Measurements from ENCODE around the gene SPIN2B. TPM values are rescaled to one million over a fixed set of nuclear protein-coding genes. Genes with fewer than 3 reads are reported as not detected.
"Not testable (repeated sequence)": the region's sequence is repeated elsewhere in the genome, so short reads cannot be mapped to it uniquely, and the experiment has no call there.

SPIN2B gene
- total RNA-seq, 3 donors from 2014 or later, result 7.3 to 10.8 (median 10.6) TPM

DNA sequence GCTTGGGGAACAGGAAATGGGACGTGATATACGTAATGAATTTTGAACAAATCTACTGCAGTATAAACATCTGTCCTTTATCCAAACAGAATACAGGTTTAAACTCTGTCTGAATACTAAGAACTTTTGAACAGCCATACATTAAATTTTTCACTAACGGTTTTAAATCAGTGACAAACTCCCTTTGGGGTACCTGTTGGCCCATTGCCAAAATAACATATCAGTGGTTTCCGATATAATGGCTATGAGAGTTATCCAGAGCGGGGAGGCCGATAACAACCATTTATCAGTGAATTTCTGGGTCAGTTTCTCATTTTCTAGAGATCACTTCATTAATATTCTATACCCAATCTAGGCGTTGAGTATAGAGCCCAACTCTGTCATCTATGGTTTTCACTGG lies 10.7 kb upstream of the SPIN2B start:
- intact Hi-C loops (cut with DNase I; ENCODE audit: low total_unique reads), result no loop called here
- Histone ChIP-seq H3K4me3 (no peak overlapping the region), H3K27ac (no peak overlapping the region), H3K9me3 (no peaks in the 10 kb centered on the region), H3K27me3 (peaks cover 0 to 6% of the 10 kb centered on the region in 2 donors), H3K36me3 (no peaks in the 10 kb centered on the region), H3K4me1 (no peaks in the 10 kb centered on the region)
- DNase-seq (ENCODE audit: low spot score in 2 of 2), result no peak
- TF ChIP-seq, protein P1, sequence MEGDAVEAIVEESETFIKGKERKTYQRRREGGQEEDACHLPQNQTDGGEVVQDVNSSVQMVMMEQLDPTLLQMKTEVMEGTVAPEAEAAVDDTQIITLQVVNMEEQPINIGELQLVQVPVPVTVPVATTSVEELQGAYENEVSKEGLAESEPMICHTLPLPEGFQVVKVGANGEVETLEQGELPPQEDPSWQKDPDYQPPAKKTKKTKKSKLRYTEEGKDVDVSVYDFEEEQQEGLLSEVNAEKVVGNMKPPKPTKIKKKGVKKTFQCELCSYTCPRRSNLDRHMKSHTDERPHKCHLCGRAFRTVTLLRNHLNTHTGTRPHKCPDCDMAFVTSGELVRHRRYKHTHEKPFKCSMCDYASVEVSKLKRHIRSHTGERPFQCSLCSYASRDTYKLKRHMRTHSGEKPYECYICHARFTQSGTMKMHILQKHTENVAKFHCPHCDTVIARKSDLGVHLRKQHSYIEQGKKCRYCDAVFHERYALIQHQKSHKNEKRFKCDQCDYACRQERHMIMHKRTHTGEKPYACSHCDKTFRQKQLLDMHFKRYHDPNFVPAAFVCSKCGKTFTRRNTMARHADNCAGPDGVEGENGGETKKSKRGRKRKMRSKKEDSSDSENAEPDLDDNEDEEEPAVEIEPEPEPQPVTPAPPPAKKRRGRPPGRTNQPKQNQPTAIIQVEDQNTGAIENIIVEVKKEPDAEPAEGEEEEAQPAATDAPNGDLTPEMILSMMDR (IDR thresholded peaks at IDR 0.05), result no peak
- TF ChIP-seq POLR2AphosphoS5 (IDR thresholded peaks at IDR 0.05), result no peak
- TF ChIP-seq POLR2A (IDR thresholded peaks at IDR 0.05), result no peak

DNA sequence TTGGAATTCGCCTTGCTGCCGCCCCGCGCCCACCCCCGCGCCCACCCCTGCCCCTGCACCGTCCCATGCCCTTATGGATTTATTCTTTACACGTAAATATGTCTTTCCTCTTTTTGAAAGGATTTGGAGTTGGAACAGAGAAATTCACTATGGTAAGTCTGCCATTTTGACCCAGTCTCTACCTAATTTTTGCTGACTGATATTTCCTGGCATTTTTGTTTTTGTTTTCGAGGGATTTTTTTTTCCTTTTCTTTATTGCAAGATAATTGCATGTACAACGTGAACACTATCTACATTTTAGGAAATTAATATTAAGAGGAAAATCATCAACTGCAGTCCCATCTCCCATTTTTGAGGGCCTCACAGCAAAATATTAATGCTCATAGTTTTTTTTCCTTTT lies 468 bp upstream of the SPIN2B start:
- peak overlapping the region; percentile 52 to 69 (median 56) for H3K4me3 ChIP-seq
- H3K27me3 ChIP-seq, result peaks cover 0 to 10% of the 10 kb centered on the region in 2 donors
- H3K27ac ChIP-seq, result peak overlapping the region; percentile 46 to 80
- DNase-seq (ENCODE audit: low spot score in 2 of 2), result no peak
- TF ChIP-seq POLR2A (IDR thresholded peaks at IDR 0.05) (no peak), POLR2AphosphoS5 (IDR thresholded peaks at IDR 0.05) (no peak)
- TF ChIP-seq, protein P1 (IDR thresholded peaks at IDR 0.05), result no peak
- no peaks in the 10 kb centered on the region for H3K4me1 ChIP-seq
- H3K9me3 ChIP-seq, result no peaks in the 10 kb centered on the region
- H3K36me3 ChIP-seq, result no peaks in the 10 kb centered on the region
- intact Hi-C loops (cut with DNase I; ENCODE audit: low total_unique reads), result no loop called here

DNA sequence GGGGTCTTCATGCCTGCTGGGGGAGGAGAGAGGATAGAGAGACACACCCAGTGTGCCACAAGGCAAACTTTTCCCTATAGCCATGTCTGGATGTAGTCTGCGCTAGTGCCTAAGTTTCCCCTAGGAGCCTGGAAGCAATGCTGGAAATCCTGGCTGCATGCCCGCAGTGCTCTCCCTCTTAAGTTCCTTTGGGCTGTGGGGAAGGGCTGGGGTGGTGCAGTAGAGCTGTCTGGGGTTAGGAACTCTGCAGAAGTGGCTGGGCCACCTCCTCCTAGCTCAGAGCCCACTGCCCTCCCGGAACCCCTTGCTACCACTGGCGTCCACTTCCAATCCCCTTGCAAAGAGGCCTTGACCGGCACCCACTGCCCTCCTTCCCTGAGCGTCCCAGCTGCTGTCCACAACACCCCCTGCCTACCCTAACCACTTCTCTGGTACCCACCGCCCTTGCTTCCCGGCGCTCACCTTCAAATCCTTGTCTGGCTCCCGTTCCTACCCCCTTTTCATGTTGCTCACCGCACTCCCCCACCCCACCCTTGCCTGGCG lies 658 bp downstream of the SPIN2B start:
- H3K27me3 ChIP-seq; H3K36me3 ChIP-seq; H3K4me1 ChIP-seq; DNase-seq (ENCODE audit: low spot score in 2 of 2); H3K9me3 ChIP-seq; intact Hi-C loops (cut with DNase I; ENCODE audit: low total_unique reads): not testable (repeated sequence)
- peak overlapping the region; percentile 46 to 80 for H3K27ac ChIP-seq
- peak overlapping the region; percentile 52 to 69 (median 56) for H3K4me3 ChIP-seq

DNA sequence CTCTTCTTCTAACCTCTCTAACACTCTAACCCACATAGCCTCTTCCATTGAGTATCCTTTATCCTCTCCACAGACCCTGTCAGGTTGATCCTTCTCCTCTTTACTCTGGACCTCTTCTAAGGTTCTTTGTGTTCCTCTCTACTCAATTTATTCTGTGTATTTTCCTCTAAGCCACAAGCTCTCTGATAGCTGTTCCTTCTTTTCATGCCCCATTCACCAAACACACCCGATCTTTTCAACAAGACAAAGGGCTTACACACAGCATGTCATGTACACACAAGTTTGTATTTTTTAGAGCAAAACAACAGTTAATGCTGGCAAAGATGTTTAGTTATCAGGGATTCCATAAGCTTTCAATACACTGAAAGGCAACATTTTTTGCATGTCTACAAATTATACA lies 1.9 kb downstream of the SPIN2B start:
- TF ChIP-seq POLR2A (IDR thresholded peaks at IDR 0.05), result no peak
- no peak for TF ChIP-seq POLR2AphosphoS5 (IDR thresholded peaks at IDR 0.05)
- TF ChIP-seq, protein P1 (IDR thresholded peaks at IDR 0.05), result no peak
- Histone ChIP-seq H3K36me3 (no peaks in the 10 kb centered on the region), H3K9me3 (no peaks in the 10 kb centered on the region)

DNA sequence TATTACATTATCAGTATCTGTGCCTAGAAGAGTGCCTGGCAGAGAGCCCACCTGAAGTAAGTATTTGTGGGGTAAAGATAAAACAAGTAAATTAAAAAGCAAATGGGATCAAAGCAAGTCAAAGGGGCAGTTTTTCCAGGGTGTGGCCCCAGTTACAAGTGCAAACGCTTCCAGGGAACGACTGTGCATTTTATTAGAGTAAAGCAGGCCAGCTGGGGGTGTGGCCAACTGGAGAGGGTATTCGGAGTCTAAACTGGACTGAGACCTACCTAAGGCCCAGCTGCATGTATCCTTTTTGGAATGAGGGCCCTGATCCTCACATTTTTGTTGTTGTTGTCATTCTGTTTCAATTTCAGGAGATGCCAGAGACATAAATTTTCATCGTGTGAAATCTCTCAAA lies 3.8 kb downstream of the SPIN2B start:
- DNase-seq (ENCODE audit: low spot score in 2 of 2); intact Hi-C loops (cut with DNase I; ENCODE audit: low total_unique reads); H3K4me3 ChIP-seq; H3K27ac ChIP-seq; H3K36me3 ChIP-seq; H3K9me3 ChIP-seq; H3K4me1 ChIP-seq; H3K27me3 ChIP-seq: not testable (repeated sequence)

More for the DNA sequence above, 1.9 kb downstream of the SPIN2B start:
- no peak overlapping the region for H3K27ac ChIP-seq
- H3K27me3 ChIP-seq, result no peaks in the 10 kb centered on the region
- no peak overlapping the region for H3K4me3 ChIP-seq
- DNase-seq (ENCODE audit: low spot score in 2 of 2), result no peak
- intact Hi-C loops (cut with DNase I; ENCODE audit: low total_unique reads), result no loop called here
- H3K4me1 ChIP-seq, result no peaks in the 10 kb centered on the region

DNA sequence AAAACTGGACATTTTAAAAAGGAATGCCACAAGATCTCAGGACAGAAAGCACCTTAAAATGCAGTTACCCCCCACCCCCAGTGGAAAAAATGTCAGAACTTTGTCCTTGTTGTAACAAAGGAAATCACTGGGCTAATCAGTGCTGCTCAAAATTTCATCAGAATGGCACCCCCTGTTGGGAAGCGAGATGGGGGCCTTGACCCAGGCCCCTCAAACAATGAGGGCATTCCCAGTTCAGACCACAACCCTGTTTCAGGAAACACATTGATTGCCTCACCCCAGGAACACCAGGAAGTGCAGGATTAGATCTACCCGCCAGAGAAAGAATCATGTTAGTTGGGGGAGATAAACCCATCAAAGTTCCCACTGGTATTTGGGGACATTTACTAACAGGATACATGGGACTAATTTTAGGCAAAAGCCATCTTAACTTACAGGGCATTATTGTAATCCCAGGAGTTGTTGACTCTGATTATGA lies 16.4 kb downstream of the SPIN2B start:
- TF ChIP-seq POLR2AphosphoS5 (IDR thresholded peaks at IDR 0.05) (no peak), POLR2A (IDR thresholded peaks at IDR 0.05) (no peak)
- TF ChIP-seq, protein P1 (IDR thresholded peaks at IDR 0.05), result no peak
- Histone ChIP-seq H3K27me3 (peaks cover 0 to 7% of the 10 kb centered on the region in 2 donors), H3K4me3 (no peak overlapping the region), H3K27ac (no peak overlapping the region), H3K9me3 (peaks cover 0 to 26% of the 10 kb centered on the region in 2 donors), H3K4me1 (no peaks in the 10 kb centered on the region), H3K36me3 (no peaks in the 10 kb centered on the region)
- intact Hi-C loops (cut with DNase I; ENCODE audit: low total_unique reads), result no loop called here
- DNase-seq (ENCODE audit: low spot score in 2 of 2), result no peak
